ENCODE measurements around the gene TEAD1.

Gene TEAD1

DNA sequence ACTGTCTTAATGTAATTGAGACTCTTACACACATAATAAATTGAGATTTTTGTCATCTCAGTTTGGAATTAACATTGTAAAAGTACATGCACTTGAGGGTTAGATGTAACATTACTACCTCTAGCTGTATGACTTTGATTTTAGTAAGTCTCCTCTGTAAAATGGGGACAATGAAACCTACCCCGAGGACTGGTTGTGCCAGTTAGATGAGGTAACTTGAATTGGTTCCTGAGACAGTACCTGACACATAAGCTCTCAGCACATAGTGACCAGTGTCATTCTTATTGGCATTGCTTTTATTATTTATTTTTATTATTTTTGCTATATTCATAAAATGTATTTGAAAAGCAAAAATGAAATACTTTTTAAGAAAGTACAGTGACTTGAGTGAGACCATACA lies 114.8 kb downstream of the TEAD1 start:
- DNase-seq (ENCODE audit: low read depth in 2 of 2): no peak

GRCh38 chr11:12789596-12790215 lies 115.5 kb downstream of the TEAD1 start:
- DNase-seq (ENCODE audit: low read depth in 2 of 2): no peak

DNA sequence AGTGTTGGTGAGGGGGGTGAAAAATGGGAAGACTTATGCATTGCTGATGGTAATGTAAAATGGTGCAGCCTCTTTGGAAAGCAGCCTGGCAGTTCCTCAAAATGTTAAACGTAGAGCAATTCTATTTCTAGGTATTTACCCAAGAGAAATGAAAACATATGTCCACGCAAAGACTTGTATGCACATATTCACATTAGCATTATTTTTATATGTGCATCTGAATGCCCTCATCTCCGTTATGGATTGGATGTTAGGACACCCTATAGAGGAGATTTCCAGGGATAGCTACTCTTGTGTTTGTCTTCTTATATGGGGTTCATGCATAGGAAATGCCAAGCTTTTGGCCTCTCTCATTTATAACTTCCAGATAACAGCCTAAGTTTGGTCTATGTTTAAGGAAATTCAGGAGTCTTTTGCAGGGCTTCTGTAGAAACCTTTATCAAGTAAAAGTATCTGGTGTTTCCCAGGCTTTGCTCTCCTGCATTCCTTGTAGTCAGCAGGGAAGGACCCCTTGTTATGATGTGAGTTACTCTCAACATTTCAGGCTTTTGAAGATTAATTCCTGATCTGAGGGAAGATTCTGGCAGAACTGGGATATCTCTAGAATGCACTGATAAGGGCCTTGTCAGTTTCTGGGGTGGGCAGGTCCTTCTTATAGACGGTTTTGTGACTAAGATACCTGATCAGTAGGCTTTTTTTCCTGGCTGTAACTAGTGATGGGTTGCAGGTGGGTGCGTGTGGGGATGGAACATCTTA lies 116.8 kb downstream of the TEAD1 start:
- DNase-seq (ENCODE audit: low read depth in 2 of 2): no peak

DNA sequence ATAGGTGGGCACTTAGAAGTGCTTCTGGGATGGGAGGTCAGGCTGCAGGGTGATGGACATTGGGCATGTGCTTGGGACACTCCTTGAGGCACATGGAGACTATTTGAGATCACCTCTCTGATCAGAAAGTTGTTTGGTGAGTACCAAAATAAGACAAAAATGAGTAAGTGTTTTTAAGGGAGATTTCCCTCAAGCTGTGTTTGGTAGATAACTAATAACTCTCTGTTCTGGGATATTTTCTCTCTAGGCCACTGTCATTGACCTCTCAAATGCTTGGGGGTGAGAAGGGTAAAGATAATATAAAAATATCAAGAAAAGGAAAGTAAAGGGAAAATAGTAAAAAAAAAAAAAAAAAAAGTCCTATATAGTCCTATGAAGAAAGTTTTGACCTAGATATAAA lies 117.8 kb downstream of the TEAD1 start:
- no peak for DNase-seq (ENCODE audit: low read depth in 2 of 2)

- DNase-seq (ENCODE audit: low read depth in 2 of 2): no peak
Measured at GRCh38 chr11:12792590-12792989, 118.4 kb downstream of the TEAD1 start.

DNA sequence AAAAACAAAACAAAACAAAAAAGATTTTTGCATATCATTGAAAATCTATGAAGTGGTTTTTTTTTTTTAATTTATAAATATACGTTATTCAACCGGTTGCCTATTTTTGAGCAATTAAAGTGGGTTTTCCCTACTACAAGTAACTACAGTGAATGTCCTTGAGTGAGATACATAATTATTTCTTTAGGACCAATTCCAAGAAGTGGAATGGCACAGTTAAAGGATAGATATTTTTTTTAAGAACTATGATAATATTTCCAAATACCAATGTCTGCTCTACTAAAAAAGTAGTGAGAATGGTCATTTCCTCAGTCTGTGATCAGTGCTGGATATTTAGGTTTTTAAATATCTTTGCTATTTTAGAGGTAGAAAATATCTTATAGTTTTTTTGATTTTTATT lies 118.8 kb downstream of the TEAD1 start:
- no peak for DNase-seq (ENCODE audit: low read depth in 2 of 2)

DNA sequence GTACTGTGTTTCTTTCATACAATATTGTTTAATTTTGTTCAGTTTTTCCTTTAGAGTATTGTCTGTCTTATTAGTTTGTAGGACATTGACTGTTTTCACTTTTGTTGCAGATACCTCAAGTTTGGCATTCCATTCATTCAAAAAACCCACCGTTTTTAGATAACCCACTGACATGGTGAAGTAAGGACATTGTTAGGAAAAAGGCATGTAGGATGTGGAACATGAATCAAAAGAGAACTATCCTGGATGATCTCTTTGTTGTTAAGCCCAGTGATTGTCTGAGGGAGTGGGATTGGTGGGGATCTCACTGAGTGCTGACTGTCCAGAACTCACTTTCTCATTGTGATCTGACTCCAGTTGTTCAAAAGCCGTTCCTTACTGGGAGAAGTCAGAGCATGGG lies 119.3 kb downstream of the TEAD1 start:
- no peak for DNase-seq (ENCODE audit: low read depth in 2 of 2)

- DNase-seq (ENCODE audit: low read depth in 2 of 2): no peak
Measured at GRCh38 chr11:12794576-12795230, 120.5 kb downstream of the TEAD1 start.

DNA sequence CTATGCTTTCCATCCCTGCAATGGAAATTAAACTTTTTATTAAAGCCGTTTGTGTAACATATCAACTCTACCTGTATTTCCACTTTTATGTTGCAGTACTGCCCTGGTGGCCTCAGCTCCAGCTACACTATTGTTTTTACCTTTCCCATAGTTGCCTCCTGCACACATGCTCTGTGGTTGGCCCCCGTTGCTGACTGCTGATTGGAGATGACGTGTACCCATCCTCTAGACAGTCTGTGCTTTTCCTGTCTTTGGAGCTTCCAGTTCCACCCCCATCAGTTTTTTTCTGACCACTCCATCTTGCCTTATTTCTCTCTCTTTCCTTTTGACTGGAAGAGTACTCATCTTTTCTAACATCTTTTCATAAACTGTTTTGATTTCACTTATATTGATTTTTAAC lies 123.8 kb downstream of the TEAD1 start:
- DNase-seq (ENCODE audit: low read depth in 2 of 2): no peak

GRCh38 chr11:12798609-12799011 lies 124.4 kb downstream of the TEAD1 start:
- no peak for DNase-seq (ENCODE audit: low read depth in 2 of 2)

DNA sequence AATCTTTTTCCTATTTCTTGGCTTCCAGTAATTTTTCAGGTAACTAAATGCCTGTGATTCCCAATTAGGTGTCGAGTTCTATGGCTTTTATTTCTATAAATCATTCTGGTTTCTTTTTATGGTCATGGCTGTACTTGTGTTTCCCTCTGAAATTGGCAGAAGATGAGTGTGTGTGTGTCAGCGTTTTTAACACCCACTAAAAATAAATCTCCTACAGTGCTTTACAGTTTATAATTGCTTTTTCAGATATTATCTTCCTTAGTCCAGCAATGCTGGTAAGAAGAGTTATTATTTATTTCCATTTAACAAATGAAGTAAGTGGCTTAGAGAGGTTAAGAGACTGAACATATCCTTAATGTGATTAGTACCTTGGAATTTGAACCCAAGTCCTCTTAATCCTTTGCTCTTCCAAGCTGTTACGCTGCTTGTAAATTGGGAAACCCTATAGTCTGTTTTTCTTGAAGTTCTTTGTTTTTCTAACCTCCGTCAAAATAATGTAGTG lies 125.2 kb downstream of the TEAD1 start:
- no peak for DNase-seq (ENCODE audit: low read depth in 2 of 2)

DNA sequence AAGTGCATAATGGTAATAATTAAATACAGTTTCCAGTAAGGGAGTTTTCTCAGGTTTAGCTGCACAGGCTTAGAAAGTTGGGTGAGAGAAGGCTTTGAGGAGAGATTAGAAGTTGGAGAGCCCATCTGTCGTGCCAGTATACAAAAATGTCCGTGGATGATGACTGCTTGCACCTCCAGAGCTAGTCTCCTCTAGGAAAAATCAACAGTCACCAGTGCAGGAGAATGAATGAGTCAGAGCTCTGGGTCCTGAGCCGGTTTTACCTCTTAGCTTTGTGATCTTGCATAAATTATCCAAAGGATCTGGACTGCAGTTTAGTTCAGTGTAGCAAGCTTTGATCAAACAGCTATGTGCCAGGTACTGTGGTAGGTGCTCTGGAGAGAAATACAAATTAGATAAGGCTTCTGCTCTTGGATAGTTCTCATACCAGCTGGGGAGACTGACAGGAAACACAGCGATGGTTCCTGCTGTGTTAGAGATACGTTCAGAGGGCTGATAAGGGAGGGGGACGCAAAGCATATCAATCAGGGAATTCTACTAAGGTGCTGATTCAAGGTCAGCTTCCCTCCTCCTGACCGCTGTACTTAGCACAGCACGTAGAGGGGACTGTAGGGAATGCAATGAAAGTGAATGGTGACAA lies 125.9 kb downstream of the TEAD1 start:
- no peak for DNase-seq (ENCODE audit: low read depth in 2 of 2)

DNA sequence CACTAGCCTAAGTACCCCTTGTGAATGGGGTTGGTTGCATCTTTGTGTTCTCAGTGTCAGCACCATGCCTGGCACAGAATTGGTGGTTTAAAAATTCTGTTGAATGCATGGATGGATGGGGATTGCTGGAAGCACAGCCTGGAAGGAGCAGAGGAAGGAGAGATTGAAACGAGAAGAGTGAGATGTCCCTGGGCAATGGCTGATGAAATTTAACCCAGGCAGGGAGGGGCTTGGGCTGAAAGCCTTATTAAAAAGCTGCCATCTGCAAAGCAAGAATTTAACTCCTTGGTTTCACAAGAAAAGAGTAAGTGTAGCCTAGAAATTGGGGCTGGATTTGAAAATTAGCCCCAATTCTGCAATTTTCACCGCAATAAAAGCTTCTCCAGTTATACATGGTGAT lies 126.7 kb downstream of the TEAD1 start:
- no peak for DNase-seq (ENCODE audit: low read depth in 2 of 2)

- no peak for DNase-seq (ENCODE audit: low read depth in 2 of 2)
Measured at GRCh38 chr11:12801976-12802375, 127.8 kb downstream of the TEAD1 start.

GRCh38 chr11:12802418-12803085 lies 128.3 kb downstream of the TEAD1 start:
- DNase-seq (ENCODE audit: low read depth in 2 of 2): no peak

DNA sequence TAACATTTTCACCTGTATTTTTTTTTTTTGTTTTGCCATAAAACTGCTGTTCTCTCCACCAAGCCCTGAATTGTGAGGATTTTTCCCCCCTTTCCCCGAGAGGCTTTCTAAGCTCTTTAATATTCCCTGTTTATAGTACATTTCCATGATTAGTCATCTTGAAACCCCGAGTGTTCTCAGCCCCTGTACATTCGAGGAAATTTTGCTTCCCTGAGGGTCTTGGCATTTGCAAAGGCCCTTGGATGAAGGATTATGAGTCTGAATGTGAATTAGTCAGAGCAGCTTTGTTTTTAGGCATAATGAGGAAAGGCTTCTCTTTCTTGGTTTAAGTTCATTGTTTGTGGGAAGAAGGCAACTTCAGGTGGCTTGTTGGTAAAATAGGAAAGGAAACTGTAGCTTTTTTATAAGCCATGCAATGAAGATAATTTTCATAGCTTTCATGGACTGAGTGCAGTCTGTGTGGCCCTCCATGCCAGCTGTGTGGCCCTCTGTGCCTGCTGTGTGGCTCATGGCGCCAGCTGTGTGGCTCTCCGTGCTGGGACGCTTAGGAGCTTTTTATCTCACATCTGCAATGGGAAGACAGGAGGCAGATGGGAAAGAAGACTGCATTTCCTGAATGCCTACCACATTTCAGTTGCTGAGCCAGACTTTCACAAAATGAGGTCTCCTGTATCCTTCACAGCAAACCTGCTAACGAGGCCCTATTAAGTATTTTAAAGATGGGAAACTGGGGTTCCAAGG lies 129.0 kb downstream of the TEAD1 start:
- no peak for DNase-seq (ENCODE audit: low read depth in 2 of 2)

DNA sequence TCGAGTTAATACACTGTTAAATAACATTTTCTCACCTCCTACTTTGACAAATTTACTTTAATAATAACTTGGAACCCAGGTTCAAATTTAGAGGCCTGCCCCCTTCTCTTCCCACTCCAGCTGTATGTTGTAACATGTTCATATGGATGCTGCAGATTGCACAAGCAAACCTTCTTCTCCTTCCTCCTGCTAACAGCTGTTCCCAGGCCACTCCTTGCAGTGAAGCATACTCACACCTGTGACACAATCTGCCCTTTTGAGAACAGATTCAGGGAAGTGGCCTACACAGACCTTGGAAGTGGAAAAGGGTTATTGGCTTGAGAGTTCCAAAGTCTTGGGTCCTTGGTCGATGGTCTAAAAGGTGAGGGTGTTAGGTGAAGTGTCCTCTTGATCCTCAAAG lies 131.9 kb downstream of the TEAD1 start:
- DNase-seq (ENCODE audit: low read depth in 2 of 2): no peak

GRCh38 chr11:12807621-12808020 lies 133.4 kb downstream of the TEAD1 start:
- DNase-seq (ENCODE audit: low read depth in 2 of 2): no peak

- DNase-seq (ENCODE audit: low read depth in 2 of 2): no peak
Measured at GRCh38 chr11:12808519-12808918, 134.3 kb downstream of the TEAD1 start.

- DNase-seq (ENCODE audit: low read depth in 2 of 2): no peak
Measured at GRCh38 chr11:12809364-12809763, 135.1 kb downstream of the TEAD1 start.

DNA sequence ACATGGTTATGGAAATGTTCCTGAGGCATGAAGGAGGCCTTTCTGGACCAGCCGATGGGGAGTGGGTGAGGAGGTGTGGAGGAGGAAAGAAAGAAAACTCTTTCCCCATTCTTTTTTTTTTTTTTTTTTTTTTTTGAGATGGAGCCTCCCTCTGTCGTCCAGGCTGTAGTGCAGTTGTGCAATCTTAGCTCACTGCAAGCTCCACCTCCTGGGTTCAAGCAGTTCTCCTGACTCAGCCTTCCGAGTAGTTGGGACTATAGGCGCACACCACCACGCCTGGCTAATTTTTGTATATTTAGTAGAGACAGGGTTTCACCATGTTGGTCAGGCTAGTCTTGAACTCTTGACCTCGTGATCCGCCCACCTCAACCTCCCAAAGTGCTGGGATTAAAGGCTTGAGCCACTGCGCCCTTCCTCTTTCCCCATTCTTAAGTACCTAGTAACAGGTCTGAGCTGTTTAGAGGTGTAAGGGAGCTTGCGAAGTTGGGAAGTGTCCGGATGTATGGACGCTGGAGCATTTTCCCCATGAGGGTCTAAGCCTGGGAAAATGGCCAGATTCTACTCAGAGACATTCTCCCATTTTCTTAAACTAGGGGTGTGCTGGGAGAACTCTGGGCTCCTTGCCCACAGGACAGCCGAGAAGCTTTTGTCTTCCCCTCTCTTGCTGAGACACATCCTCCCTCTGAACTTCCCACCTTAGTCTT lies 135.8 kb downstream of the TEAD1 start:
- DNase-seq (ENCODE audit: low read depth in 2 of 2): no peak
